Measurements from ENCODE around the gene MCC. TPM values are rescaled to one million over a fixed set of nuclear protein-coding genes. Genes with fewer than 3 reads are reported as not detected.
A peak's percentile ranks its signal among the peaks of the same experiment; 100 is the strongest.

The MCC gene
- total and polyA plus RNA-seq, 2 experiments from 2014 or later: 3.4 to 8.8 TPM

DNA sequence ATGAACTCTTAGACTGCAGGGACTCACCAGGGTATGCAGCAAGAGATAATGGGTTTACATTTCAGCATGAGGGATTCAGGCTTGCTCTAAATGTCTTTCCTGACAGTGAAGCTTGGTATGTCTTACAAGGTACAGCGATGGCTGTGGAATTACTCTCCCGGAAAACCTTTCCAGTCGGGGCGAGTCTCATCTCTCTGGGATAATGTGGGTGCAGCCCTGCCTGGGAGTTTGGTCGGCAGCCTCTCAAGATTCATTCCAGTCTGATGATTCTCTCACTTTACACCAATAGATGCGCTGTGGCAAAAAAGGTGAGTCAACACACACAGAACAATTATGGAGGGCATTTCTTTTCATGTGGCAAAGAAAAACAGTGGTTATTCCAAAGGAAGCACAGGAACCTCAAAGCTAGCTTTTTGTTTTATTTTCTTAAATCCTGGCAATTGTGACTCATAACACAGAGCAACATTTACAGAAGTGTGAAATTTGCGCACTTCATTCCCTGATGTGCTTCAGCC, 321.3 kb downstream of the MCC start:
- Histone ChIP-seq H2AFZ (no peak overlapping the region), H3F3A (ENCODE audit: insufficient read depth) (peaks cover 26% of the 10 kb centered on the region), H3K4me1 (ENCODE audit: insufficient read depth) (peaks cover 28% of the 10 kb centered on the region), H3K27me3 (replicated peaks; ENCODE audit: insufficient read depth) (no peaks in the 10 kb centered on the region), H4K20me1 (ENCODE audit: insufficient read depth) (no peaks in the 10 kb centered on the region), H3K9me2 (ENCODE audit: insufficient read depth) (no peaks in the 10 kb centered on the region), H3K4me2 (ENCODE audit: unreplicated experiment) (peak overlapping the region; percentile 76), H3K36me3 (ENCODE audit: low read depth) (no peaks in the 10 kb centered on the region), H3K4me3 (peak overlapping the region; percentile 49), H3K27ac (peak overlapping the region; percentile 70), H3K79me2 (ENCODE audit: insufficient read depth) (no peaks in the 10 kb centered on the region), H3K9ac (peak overlapping the region; percentile 56), H3K9me3 (ENCODE audit: low read depth) (no peaks in the 10 kb centered on the region)
- WGBS, 2 experiments (ENCODE audit: low coverage in 1 of 2, low lambda C conversion rate in 2 of 2, missing lambda C conversion rate in 2 of 2): 7 to 12% methylated on average over 7 of the region's 7 CpGs
- DNase-seq: peak; percentile 95
- TF ChIP-seq EZH2phosphoT487 (IDR thresholded peaks at IDR 0.05; ENCODE audit: insufficient read depth, low read depth) (no peak), EZH2 (IDR thresholded peaks at IDR 0.05; ENCODE audit: insufficient read depth, poor library complexity, severe bottlenecking) (no peak)
- in situ Hi-C loops (cut with MboI): no loop called here

DNA sequence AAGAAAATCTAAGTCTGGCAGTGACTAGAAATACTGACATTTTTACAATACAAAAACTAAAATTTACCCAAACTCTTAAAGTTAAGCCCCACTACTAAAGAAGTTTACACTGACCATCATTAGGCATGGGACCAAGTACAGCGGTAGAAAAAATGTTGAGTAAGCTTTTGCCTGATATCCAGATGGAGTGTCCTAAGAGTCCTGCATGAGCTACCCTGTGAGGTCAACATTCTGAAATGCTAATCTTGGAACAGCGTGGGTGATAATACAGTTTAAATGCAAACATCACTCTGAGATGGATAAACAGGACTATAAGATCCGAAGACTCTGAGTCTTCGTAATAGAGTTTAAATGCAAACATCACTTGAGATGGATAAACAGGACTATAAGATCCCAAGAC, 322.0 kb downstream of the MCC start:
- peaks cover 28% of the 10 kb centered on the region for H3K4me1 ChIP-seq (ENCODE audit: insufficient read depth)
- H3K27ac ChIP-seq: peak overlapping the region; percentile 70
- no peaks in the 10 kb centered on the region for H3K9me3 ChIP-seq (ENCODE audit: low read depth)
- H3K4me3 ChIP-seq: 0 out of 2 replicates have a peak overlapping the region, but pooled peaks have one; percentile 49
- in situ Hi-C loops (cut with MboI): no loop called here
- no peaks in the 10 kb centered on the region for H3K36me3 ChIP-seq (ENCODE audit: low read depth)
- TF ChIP-seq EZH2 (IDR thresholded peaks at IDR 0.05; ENCODE audit: insufficient read depth, poor library complexity, severe bottlenecking) (no peak), EZH2phosphoT487 (IDR thresholded peaks at IDR 0.05; ENCODE audit: insufficient read depth, low read depth) (no peak)
- H4K20me1 ChIP-seq (ENCODE audit: insufficient read depth): no peaks in the 10 kb centered on the region
- H3K9me2 ChIP-seq (ENCODE audit: insufficient read depth): no peaks in the 10 kb centered on the region
- no peaks in the 10 kb centered on the region for H3K79me2 ChIP-seq (ENCODE audit: insufficient read depth)
- 64 to 68% methylated on average over 4 of the region's 4 CpGs for WGBS, 2 experiments (ENCODE audit: low coverage in 1 of 2, low lambda C conversion rate in 2 of 2, missing lambda C conversion rate in 2 of 2)
- peak; percentile 63 for DNase-seq
- peaks cover 28% of the 10 kb centered on the region for H3F3A ChIP-seq (ENCODE audit: insufficient read depth)
- peak overlapping the region; percentile 46 for H3K9ac ChIP-seq
- no peak overlapping the region for H2AFZ ChIP-seq
- peak overlapping the region; percentile 48 for H3K4me2 ChIP-seq (ENCODE audit: unreplicated experiment)
- H3K27me3 ChIP-seq (replicated peaks; ENCODE audit: insufficient read depth): no peaks in the 10 kb centered on the region

DNA sequence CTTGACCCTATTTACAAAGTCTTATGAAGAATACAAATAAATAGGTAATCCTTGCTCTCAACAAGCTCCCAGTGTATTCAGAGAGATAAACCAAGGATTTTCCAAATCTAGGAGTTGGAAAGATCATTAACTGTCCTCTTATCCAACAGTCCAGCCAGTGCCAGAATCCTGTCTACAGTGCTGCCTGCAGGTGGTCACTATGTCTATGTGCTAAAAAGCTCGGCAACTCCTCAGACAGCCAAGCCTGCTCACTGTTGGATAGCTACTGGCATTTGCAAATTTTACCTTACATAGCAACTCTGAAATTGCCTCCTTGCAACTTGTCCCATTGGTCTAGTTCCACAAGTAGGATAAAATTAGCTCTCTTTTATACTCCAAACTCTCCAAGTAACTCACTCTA, 324.2 kb downstream of the MCC start:
- H3K4me1 ChIP-seq (ENCODE audit: insufficient read depth): peaks cover 28% of the 10 kb centered on the region

DNA sequence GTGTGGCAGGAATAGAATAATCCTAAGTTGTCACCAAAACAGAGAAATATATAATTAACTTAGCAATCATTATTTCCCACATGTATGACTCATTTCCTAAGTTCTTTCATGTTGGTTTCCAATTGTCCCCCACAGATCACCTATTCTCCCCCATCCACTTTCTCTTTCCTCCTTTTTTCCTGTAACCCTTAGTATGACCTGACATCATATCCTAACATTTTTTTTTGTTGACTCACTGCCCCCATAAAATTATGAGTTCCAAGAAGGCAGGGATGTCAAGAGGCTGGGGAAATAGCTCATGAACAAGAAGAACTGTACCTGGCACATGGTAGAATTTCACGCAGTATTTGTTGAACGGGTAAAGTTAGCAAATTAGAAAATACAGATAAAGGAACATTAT, 324.9 kb downstream of the MCC start:
- Histone ChIP-seq H3K4me1 (ENCODE audit: insufficient read depth) (peaks cover 28% of the 10 kb centered on the region), H3K4me2 (ENCODE audit: unreplicated experiment) (peak overlapping the region; percentile 57), H3K4me3 (no peak overlapping the region), H3F3A (ENCODE audit: insufficient read depth) (peaks cover 28% of the 10 kb centered on the region), H3K27me3 (replicated peaks; ENCODE audit: insufficient read depth) (no peaks in the 10 kb centered on the region), H3K79me2 (ENCODE audit: insufficient read depth) (no peaks in the 10 kb centered on the region), H3K27ac (no peak overlapping the region), H4K20me1 (ENCODE audit: insufficient read depth) (no peaks in the 10 kb centered on the region), H2AFZ (no peak overlapping the region), H3K9ac (no peak overlapping the region), H3K36me3 (ENCODE audit: low read depth) (no peaks in the 10 kb centered on the region), H3K9me2 (ENCODE audit: insufficient read depth) (no peaks in the 10 kb centered on the region), H3K9me3 (ENCODE audit: low read depth) (no peaks in the 10 kb centered on the region)
- 76 to 82% methylated on average over 2 of the region's 2 CpGs for WGBS, 2 experiments (ENCODE audit: low coverage in 1 of 2, low lambda C conversion rate in 2 of 2, missing lambda C conversion rate in 2 of 2)
- TF ChIP-seq EZH2 (IDR thresholded peaks at IDR 0.05; ENCODE audit: insufficient read depth, poor library complexity, severe bottlenecking) (no peak), EZH2phosphoT487 (IDR thresholded peaks at IDR 0.05; ENCODE audit: insufficient read depth, low read depth) (no peak)
- DNase-seq: peak; percentile 27
- in situ Hi-C loops (cut with MboI): no loop called here

More for the DNA sequence above, 324.2 kb downstream of the MCC start:
- Histone ChIP-seq H2AFZ (no peak overlapping the region), H3K27ac (no peak overlapping the region), H3F3A (ENCODE audit: insufficient read depth) (peaks cover 28% of the 10 kb centered on the region), H3K27me3 (replicated peaks; ENCODE audit: insufficient read depth) (no peaks in the 10 kb centered on the region), H3K4me2 (ENCODE audit: unreplicated experiment) (no peak overlapping the region), H3K79me2 (ENCODE audit: insufficient read depth) (no peaks in the 10 kb centered on the region), H3K9ac (no peak overlapping the region), H3K9me2 (ENCODE audit: insufficient read depth) (no peaks in the 10 kb centered on the region), H4K20me1 (ENCODE audit: insufficient read depth) (no peaks in the 10 kb centered on the region), H3K9me3 (ENCODE audit: low read depth) (no peaks in the 10 kb centered on the region), H3K4me3 (no peak overlapping the region), H3K36me3 (ENCODE audit: low read depth) (no peaks in the 10 kb centered on the region)
- DNase-seq: no peak
- in situ Hi-C loops (cut with MboI): no loop called here
- TF ChIP-seq EZH2phosphoT487 (IDR thresholded peaks at IDR 0.05; ENCODE audit: insufficient read depth, low read depth) (no peak), EZH2 (IDR thresholded peaks at IDR 0.05; ENCODE audit: insufficient read depth, poor library complexity, severe bottlenecking) (no peak)
- WGBS, 2 experiments (ENCODE audit: low coverage in 1 of 2, low lambda C conversion rate in 2 of 2, missing lambda C conversion rate in 2 of 2): 94 to 96% methylated on average over 1 of the region's 1 CpG
